ENCODE measurements around the gene TIAL1. TPM values are rescaled to one million over a fixed set of nuclear protein-coding genes. Genes with fewer than 3 reads are reported as not detected.

The TIAL1 gene
- total RNA-seq, 2 experiments from 2014 or later, result 200 to 204 TPM

DNA sequence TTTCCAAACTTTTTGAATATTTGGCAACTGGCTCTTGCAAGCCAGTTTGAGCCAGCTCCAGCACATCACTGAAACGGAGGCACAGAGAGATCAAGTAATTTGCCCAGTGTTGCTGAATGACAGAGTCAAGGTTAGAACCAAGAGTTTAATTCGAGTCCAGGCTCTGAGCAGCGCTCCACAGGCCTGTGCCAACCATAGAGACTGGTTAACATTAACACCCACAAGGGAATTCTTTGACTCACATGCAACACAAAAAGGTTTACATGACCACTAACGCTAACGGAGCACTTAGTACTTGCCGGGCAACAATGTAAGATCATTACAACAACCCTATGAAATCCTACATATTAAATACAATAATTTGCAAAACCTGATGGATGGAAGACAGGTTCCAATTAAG lies 55.7 kb downstream of the TIAL1 start:
- intact Hi-C loops (cut with micrococcal nuclease), result no loop called here
- H3K4me3 Mint-ChIP-seq, result peak overlapping the region; percentile 71
- TF ChIP-seq, protein P1, sequence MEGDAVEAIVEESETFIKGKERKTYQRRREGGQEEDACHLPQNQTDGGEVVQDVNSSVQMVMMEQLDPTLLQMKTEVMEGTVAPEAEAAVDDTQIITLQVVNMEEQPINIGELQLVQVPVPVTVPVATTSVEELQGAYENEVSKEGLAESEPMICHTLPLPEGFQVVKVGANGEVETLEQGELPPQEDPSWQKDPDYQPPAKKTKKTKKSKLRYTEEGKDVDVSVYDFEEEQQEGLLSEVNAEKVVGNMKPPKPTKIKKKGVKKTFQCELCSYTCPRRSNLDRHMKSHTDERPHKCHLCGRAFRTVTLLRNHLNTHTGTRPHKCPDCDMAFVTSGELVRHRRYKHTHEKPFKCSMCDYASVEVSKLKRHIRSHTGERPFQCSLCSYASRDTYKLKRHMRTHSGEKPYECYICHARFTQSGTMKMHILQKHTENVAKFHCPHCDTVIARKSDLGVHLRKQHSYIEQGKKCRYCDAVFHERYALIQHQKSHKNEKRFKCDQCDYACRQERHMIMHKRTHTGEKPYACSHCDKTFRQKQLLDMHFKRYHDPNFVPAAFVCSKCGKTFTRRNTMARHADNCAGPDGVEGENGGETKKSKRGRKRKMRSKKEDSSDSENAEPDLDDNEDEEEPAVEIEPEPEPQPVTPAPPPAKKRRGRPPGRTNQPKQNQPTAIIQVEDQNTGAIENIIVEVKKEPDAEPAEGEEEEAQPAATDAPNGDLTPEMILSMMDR (IDR thresholded peaks at IDR 0.05), result no peak
- DNase-seq (peak; percentile 53), ATAC-seq (peak; percentile 4)
- H3K4me1 Mint-ChIP-seq (ENCODE audit: low read depth), result peaks cover 56% of the 10 kb centered on the region
- H3K27ac Mint-ChIP-seq, result peak overlapping the region; percentile 75
- ChIA-PET CTCF (interaction anchor here (1.0 to 7.7 kb wide), 7 partner anchors 11 to 335 kb away, joined by 3 to 38 read pairs (median 4); no protein-coding TSS in a partner anchor), POLR2A (interaction anchor here (0.7 to 6.2 kb wide), 9 partner anchors 7 to 335 kb away, joined by 3 to 58 read pairs (median 3); no protein-coding TSS in a partner anchor)
- peaks cover 43% of the 10 kb centered on the region for H3K36me3 Mint-ChIP-seq (ENCODE audit: low read depth)
- H3K9me3 Mint-ChIP-seq, result no peaks in the 10 kb centered on the region
- H3K27me3 Mint-ChIP-seq, result no peaks in the 10 kb centered on the region

DNA sequence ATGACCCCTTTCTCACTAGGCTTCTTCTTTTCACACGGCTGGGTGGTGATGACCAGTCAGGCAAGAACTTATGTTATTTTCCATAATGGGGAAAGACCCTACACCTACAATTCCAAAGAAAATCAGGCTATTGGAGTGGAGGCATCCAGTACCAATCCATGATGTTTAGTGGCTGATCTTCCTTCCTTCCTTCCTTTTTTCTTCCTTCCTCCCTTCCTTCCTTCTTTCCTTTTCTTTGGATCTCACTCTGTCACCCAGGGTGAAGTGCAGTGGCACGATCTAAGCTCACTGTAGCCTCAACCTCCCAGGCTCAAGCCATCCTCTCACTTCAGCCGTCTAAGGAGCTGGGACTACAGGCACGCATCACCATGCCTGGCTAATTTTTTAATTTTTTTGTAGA lies 56.7 kb downstream of the TIAL1 start:
- ChIA-PET CTCF (interaction anchor here (1.0 to 7.7 kb wide), 5 partner anchors 10 to 334 kb away, joined by 3 to 38 read pairs (median 5); no protein-coding TSS in a partner anchor), POLR2A (interaction anchor here (0.7 to 6.2 kb wide), 4 partner anchors 23 to 408 kb away, joined by 3 to 58 read pairs (median 18); no protein-coding TSS in a partner anchor)
- Mint-ChIP-seq H3K4me1 (ENCODE audit: low read depth) (peaks cover 66% of the 10 kb centered on the region), H3K36me3 (ENCODE audit: low read depth) (peaks cover 53% of the 10 kb centered on the region), H3K27me3 (no peaks in the 10 kb centered on the region), H3K9me3 (no peaks in the 10 kb centered on the region), H3K4me3 (peak overlapping the region; percentile 71), H3K27ac (peak overlapping the region; percentile 75)
- TF ChIP-seq, protein P1 (IDR thresholded peaks at IDR 0.05), result no peak
- no peak for DNase-seq
- intact Hi-C loops (cut with micrococcal nuclease), result no loop called here
- ATAC-seq, result no peak

DNA sequence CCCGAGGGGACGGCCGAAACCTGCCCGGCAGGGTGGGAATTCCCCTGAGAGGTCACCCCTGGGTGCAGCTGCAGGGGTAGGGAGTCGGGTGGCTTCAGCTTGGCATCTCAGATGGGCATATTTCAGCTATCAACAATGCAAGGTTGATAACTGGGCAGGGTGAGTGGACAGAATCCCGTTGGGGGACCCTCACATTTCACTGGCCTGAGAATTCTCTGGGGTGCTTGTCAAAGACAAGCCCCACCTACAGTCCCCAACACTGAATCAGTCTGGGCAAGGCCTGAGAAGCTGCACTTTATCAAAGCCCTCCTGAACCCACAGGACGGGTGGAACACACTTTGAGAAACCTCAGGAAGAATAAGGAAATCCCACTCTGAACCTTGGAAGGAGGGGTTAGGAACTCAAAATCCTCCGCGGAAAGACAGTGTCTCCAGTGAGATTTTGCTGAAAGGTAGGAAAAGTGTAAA lies 57.4 kb downstream of the TIAL1 start:
- POLR2A ChIA-PET, result interaction anchor here (0.7 to 6.2 kb wide), 3 partner anchors 22 to 407 kb away, joined by 3 to 58 read pairs (median 3); no protein-coding TSS in a partner anchor
- DNase-seq, result peak; percentile 55
- CTCF ChIA-PET, result interaction anchor here (1.2 to 7.7 kb wide), 5 partner anchors 22 to 340 kb away, joined by 3 to 38 read pairs (median 4); partner anchors contain the start of gene TIAL1
- no peak for ATAC-seq
- TF ChIP-seq, protein P1 (IDR thresholded peaks at IDR 0.05), result no peak
- peaks cover 58% of the 10 kb centered on the region for H3K36me3 Mint-ChIP-seq (ENCODE audit: low read depth)
- intact Hi-C loops (cut with micrococcal nuclease), result loop anchor here (2.0 to 5.0 kb wide), 2 partner anchors 37 to 55 kb away; no protein-coding TSS in a partner anchor
- H3K27me3 Mint-ChIP-seq, result no peaks in the 10 kb centered on the region
- peak overlapping the region; percentile 93 for H3K27ac Mint-ChIP-seq
- peak overlapping the region; percentile 71 for H3K4me3 Mint-ChIP-seq
- no peaks in the 10 kb centered on the region for H3K9me3 Mint-ChIP-seq
- peaks cover 69% of the 10 kb centered on the region for H3K4me1 Mint-ChIP-seq (ENCODE audit: low read depth)

DNA sequence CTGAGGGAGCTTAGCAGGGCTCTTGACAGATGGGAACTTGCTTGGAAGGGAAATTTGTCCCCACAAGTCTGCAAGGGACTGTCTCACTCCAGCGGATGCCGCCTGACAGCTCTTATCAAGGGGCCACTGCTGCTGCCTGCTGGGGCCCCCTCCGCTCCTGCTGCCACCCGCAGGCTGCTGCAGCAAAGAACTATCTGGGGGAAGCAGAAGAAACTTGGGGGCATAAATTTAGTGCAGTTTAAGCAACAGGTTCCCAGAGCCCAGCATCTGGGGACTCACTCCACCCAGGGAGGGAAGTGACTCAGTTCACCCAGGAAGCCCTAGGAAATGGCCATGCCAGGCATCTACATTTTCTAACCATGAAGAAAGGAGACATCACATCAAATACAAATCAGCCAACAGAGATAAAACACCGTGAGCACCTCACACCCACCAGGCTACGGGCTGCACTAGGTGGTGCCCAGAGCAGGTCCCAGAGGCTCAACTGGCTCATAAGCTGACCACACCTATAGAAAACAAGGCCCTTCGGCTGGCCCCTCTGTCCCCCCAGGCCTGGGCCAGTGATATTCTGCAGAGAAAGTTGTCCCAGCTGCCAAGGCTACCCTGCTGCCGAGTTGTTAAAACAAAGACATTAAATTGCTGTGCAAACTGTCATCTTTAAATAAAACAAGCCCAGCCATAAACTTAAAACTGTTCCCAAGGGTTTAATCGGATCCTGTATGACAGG lies 58.0 kb downstream of the TIAL1 start:
- CTCF ChIA-PET, result interaction anchor here (1.2 to 7.7 kb wide), 8 partner anchors 9 to 340 kb away, joined by 3 to 38 read pairs (median 6); partner anchors contain the start of gene TIAL1

More for the DNA sequence above, 58.0 kb downstream of the TIAL1 start:
- Mint-ChIP-seq H3K4me3 (peak overlapping the region; percentile 71), H3K4me1 (ENCODE audit: low read depth) (peaks cover 67% of the 10 kb centered on the region), H3K9me3 (no peaks in the 10 kb centered on the region), H3K27ac (peak overlapping the region; percentile 93), H3K27me3 (no peaks in the 10 kb centered on the region), H3K36me3 (ENCODE audit: low read depth) (peaks cover 60% of the 10 kb centered on the region)
- peak; percentile 24 for ATAC-seq
- POLR2A ChIA-PET, result interaction anchor here (0.8 to 6.2 kb wide), 11 partner anchors 9 to 237 kb away, joined by 3 to 58 read pairs (median 3); no protein-coding TSS in a partner anchor
- intact Hi-C loops (cut with micrococcal nuclease), result loop anchor here (2.0 to 5.0 kb wide), 2 partner anchors 36 to 56 kb away; no protein-coding TSS in a partner anchor
- TF ChIP-seq, protein P1 (IDR thresholded peaks at IDR 0.05), result no peak
- peak; percentile 82 for DNase-seq

Measured in activated CD8-positive, alpha-beta T cell treated with anti-CD3 and anti-CD28 coated beads for 36 hours (primary cell).